ENCODE data around the gene ITGB3.

ITGB3 gene

GRCh38 chr17:47278561-47278960 is 24.9 kb downstream of the ITGB3 start:
- DNase-seq = no peak

GRCh38 chr17:47279062-47279801 is 25.6 kb downstream of the ITGB3 start:
- no peak for DNase-seq

GRCh38 chr17:47280072-47280811 is 26.6 kb downstream of the ITGB3 start:
- DNase-seq = no peak

- no peak for DNase-seq
These were observed 27.6 kb downstream of the ITGB3 start for GRCh38 chr17:47281216-47281615.

GRCh38 chr17:47285003-47285402 is 31.4 kb downstream of the ITGB3 start:
- no peak for DNase-seq

- DNase-seq = no peak
These were observed 32.7 kb downstream of the ITGB3 start for GRCh38 chr17:47286198-47286914.

GRCh38 chr17:47287068-47287467 is 33.4 kb downstream of the ITGB3 start:
- no peak for DNase-seq

- no peak for DNase-seq
These were observed 34.0 kb downstream of the ITGB3 start for GRCh38 chr17:47287639-47288038.

- DNase-seq = no peak
These were observed 35.0 kb downstream of the ITGB3 start for GRCh38 chr17:47288531-47289116.

GRCh38 chr17:47289302-47289701 is 35.7 kb downstream of the ITGB3 start:
- DNase-seq = no peak

- DNase-seq = no peak
These were observed 37.2 kb downstream of the ITGB3 start for GRCh38 chr17:47290870-47291241.

GRCh38 chr17:47291242-47291873 is 37.7 kb downstream of the ITGB3 start:
- no peak for DNase-seq

GRCh38 chr17:47292206-47292605 is 38.6 kb downstream of the ITGB3 start:
- no peak for DNase-seq

- DNase-seq = no peak
These were observed 41.6 kb downstream of the ITGB3 start for GRCh38 chr17:47295037-47295873.

- no peak for DNase-seq
These were observed 42.2 kb downstream of the ITGB3 start for GRCh38 chr17:47295874-47296255.

- no peak for DNase-seq
These were observed 44.2 kb downstream of the ITGB3 start for GRCh38 chr17:47297661-47298400.

- DNase-seq = no peak
These were observed 45.1 kb downstream of the ITGB3 start for GRCh38 chr17:47298712-47299111.

GRCh38 chr17:47299239-47299910 is 45.7 kb downstream of the ITGB3 start:
- DNase-seq = no peak

GRCh38 chr17:47300718-47301117 is 47.1 kb downstream of the ITGB3 start:
- no peak for DNase-seq

- DNase-seq = no peak
These were observed 47.5 kb downstream of the ITGB3 start for GRCh38 chr17:47301161-47301560.

- DNase-seq = no peak
These were observed 48.2 kb downstream of the ITGB3 start for GRCh38 chr17:47301831-47302230.

Measured in CD4-positive, alpha-beta T cell treated with Interleukin-17A for 4 hours (primary cell).